ENCODE measurements around the gene SCYGR6.
"Not testable (repeated sequence)": the region's sequence is repeated elsewhere in the genome, so short reads cannot be mapped to it uniquely, and the experiment has no call there.

The SCYGR6 gene

GRCh38 chr2:227739351-227739750 is 14.8 kb upstream of the SCYGR6 start:
- no peak overlapping the region for H3K4me3 ChIP-seq (ENCODE audit: low read depth, low read length)
- no peak for TF ChIP-seq CTCF (IDR thresholded peaks at IDR 0.05; ENCODE audit: insufficient read depth, low read depth, low read length, missing control alignments)
- no peak for DNase-seq (ENCODE audit: low read depth)

GRCh38 chr2:227728035-227728434 is 3.5 kb upstream of the SCYGR6 start, which contains the start of gene SCYGR7:
TSS of gene SCYGR7 (plus strand) at chr2:227728335. CDS start at chr2:227728335, 0 bp downstream.
- DNase-seq (ENCODE audit: low read depth): no peak
- TF ChIP-seq CTCF (IDR thresholded peaks at IDR 0.05; ENCODE audit: insufficient read depth, low read depth, low read length, missing control alignments): no peak
- no peak within 1 kb of the TSS for H3K4me3 ChIP-seq (ENCODE audit: low read depth, low read length)

DNA sequence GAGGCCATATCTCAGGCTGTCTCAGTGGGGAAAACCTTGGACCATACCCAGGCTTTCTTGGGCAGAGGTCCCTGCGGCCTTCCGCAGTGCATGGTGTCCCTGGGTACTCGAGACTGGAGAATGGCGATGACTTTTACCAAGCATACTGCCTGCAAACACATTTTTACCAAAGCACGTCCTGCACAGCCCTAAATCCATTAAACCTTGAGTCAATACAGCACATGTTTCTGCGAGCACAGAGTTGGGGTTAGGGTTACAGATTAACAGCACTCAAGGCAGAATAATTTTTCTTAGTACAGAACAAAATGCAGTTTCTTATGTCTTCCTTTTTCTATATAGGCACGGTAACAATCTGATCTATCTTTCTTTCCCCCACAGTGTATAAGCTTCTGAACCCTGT is 1.7 kb downstream of the SCYGR6 start:
- H3K4me3 ChIP-seq (ENCODE audit: low read depth, low read length); DNase-seq (ENCODE audit: low read depth): not testable (repeated sequence)

DNA sequence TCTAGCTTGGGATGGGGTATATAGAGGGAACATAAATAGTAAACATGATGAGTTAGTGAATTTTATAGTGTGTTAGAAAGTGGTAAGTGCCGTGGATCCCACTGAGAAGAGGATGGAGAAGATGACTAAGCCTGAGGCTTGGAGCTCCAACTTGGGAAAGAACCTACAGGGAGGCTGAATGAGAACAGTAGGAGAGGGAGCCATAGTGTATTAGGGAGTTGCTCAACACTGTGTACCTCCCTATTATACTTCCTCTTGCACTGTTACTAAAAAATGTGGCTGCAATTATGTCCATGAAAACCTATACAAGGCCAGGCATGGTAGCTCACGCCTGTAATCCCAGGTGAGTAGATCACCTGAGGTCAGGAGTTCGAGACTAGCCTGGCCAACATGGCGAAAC is 3.9 kb downstream of the SCYGR6 start:
- TF ChIP-seq CTCF (IDR thresholded peaks at IDR 0.05; ENCODE audit: insufficient read depth, low read depth, low read length, missing control alignments): no peak
- no peak overlapping the region for H3K4me3 ChIP-seq (ENCODE audit: low read depth, low read length)
- DNase-seq (ENCODE audit: low read depth): no peak

GRCh38 chr2:227719641-227720040 is 4.9 kb downstream of the SCYGR6 start:
- no peak overlapping the region for H3K4me3 ChIP-seq (ENCODE audit: low read depth, low read length)
- no peak for TF ChIP-seq CTCF (IDR thresholded peaks at IDR 0.05; ENCODE audit: insufficient read depth, low read depth, low read length, missing control alignments)
- DNase-seq (ENCODE audit: low read depth): no peak

DNA sequence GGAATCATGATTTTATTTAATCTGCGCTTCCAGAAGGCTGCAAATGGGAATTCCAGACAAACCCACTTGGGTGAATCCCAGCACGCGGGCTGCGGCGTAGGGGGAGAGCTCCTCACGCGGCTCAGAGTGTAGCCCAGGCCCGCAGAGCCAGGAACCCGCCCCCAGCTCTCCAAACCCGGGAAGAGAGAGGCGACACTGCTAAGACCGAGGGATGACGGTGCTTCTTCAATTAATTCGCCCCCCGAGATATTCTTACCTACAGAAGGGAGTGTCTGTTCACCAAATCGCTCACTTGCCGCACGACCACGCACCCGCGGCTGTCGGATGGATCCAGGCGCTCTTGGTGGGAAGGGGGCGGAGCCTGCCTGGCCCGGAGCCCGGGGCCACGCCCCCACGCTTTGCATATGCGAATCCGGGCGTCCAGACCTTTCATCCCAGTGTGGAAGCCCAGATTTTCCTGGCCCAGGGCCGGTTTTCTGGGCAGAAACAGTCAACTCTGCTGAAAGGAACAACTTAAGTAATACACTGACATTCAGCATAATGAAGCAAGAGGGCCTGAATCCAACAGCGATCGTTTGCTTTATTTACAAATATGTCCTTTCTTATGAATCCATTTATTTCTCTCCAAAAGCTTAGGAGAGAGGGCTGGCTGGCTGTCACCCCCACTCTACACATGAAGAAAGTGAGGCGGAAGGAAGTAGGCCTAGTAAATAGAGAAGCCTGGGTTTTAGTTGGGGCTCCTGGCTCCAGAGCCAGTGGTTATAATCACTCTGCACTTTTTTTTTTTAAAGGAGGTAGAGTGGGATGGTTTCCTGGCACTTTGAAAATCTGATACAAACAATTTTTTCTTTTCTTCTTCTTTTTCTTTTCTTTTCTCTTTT is 6.6 kb downstream of the SCYGR6 start, which contains the start of gene SLC19A3:
TSS of gene SLC19A3 (minus strand) at position 342 of the 881 bp plus-strand sequence. CDS start 15,710 bp downstream, outside the sequence.
- no peak within 1 kb of the TSS for H3K4me3 ChIP-seq (ENCODE audit: low read depth, low read length)
- DNase-seq (ENCODE audit: low read depth): peak; percentile 4
- no peak for TF ChIP-seq CTCF (IDR thresholded peaks at IDR 0.05; ENCODE audit: insufficient read depth, low read depth, low read length, missing control alignments)

GRCh38 chr2:227716501-227716900 is 8.1 kb downstream of the SCYGR6 start:
- no peak for TF ChIP-seq CTCF (IDR thresholded peaks at IDR 0.05; ENCODE audit: insufficient read depth, low read depth, low read length, missing control alignments)
- no peak for DNase-seq (ENCODE audit: low read depth)
- H3K4me3 ChIP-seq (ENCODE audit: low read depth, low read length): no peak overlapping the region

Measured in GM12865 (cell line).